Endothelial cell of umbilical vein (primary cell): ENCODE measurements around the gene CYFIP1.

Source experiments
- EZH2 ChIP-seq: IDR thresholded peaks from 2 replicates; pipeline ENCODE4 v1.6.1; 2012; ENCODE audit warnings: borderline replicate concordance, low read depth, mild to moderate bottlenecking, moderate library complexity, low read length, inconsistent platforms; ENCODE audit not compliant: severe bottlenecking
- MYC ChIP-seq: IDR thresholded peaks from one replicate; pipeline ENCODE4 v1.6.1; 2011; ENCODE audit warnings: mild to moderate bottlenecking, low read depth, low read length
- POLR2A ChIP-seq: IDR thresholded peaks from 2 replicates; pipeline ENCODE4 v1.6.1; 2012; ENCODE audit warnings: low read depth, mild to moderate bottlenecking, control low read depth, low read length
- POLR2AphosphoS5 ChIP-seq: IDR thresholded peaks from 2 replicates; pipeline ENCODE4 v1.6.1; 2012; ENCODE audit warnings: low read depth, mild to moderate bottlenecking, control low read depth, low read length, moderate library complexity; ENCODE audit not compliant: insufficient read depth
- TF ChIP-seq, protein P1 (sequence below): IDR thresholded peaks from 2 replicates; pipeline ENCODE4 v1.6.1; 2011; ENCODE audit not compliant: insufficient read depth, insufficient read length
- TF ChIP-seq, protein P2 (sequence below), 2 donors: IDR thresholded peaks; 1 replicate in 1 of 2; 2 replicates in 1 of 2; pipeline ENCODE4 v1.5.1; 2011; ENCODE audit warnings: low read length in 2 of 2, mild to moderate bottlenecking in 2 of 2, moderate library complexity in 2 of 2, control low read depth in 1 of 2, inconsistent platforms in 1 of 2, low read depth in 1 of 2; ENCODE audit not compliant: insufficient read depth in 1 of 2; ENCODE audit errors: extremely low read depth in 1 of 2

DNA sequence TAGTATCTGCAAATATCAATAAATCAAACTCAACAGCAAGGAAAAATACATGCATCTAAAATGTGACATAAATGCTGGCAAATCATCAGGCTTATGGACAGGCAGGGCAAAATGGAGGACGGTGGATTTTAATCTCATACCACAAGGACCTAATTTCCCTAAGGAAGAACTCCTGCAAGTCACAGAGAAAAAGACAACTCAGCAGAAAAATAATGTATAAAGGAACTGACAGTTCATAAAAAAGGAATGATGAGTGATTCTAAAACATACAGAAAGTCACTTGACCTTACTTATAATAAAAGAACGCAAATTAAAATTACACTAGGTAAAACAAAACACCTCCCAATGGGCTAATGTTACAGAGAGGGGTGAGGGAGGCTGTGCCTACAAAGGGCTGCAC is 42.0 kb upstream of the CYFIP1 start:
- TF ChIP-seq EZH2 (no peak), POLR2AphosphoS5 (no peak), POLR2A (no peak), MYC (no peak)
- TF ChIP-seq, protein P1, sequence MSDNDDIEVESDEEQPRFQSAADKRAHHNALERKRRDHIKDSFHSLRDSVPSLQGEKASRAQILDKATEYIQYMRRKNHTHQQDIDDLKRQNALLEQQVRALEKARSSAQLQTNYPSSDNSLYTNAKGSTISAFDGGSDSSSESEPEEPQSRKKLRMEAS = no peak
- TF ChIP-seq, protein P2, sequence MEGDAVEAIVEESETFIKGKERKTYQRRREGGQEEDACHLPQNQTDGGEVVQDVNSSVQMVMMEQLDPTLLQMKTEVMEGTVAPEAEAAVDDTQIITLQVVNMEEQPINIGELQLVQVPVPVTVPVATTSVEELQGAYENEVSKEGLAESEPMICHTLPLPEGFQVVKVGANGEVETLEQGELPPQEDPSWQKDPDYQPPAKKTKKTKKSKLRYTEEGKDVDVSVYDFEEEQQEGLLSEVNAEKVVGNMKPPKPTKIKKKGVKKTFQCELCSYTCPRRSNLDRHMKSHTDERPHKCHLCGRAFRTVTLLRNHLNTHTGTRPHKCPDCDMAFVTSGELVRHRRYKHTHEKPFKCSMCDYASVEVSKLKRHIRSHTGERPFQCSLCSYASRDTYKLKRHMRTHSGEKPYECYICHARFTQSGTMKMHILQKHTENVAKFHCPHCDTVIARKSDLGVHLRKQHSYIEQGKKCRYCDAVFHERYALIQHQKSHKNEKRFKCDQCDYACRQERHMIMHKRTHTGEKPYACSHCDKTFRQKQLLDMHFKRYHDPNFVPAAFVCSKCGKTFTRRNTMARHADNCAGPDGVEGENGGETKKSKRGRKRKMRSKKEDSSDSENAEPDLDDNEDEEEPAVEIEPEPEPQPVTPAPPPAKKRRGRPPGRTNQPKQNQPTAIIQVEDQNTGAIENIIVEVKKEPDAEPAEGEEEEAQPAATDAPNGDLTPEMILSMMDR (IDR thresholded peaks at IDR 0.05; ENCODE audit: extremely low read depth in 1 of 2, insufficient read depth in 1 of 2, low read depth in 1 of 2, low read length in 2 of 2) = no peak
